GM12874 (cell line): ENCODE results near the gene CNTNAP5.

Experiments
- CTCF ChIP-seq: IDR thresholded peaks from 2 replicates; pipeline ENCODE4 v1.5.1; 2011; ENCODE audit warnings: low read depth, mild to moderate bottlenecking, control low read depth, low read length, moderate library complexity; ENCODE audit not compliant: insufficient read depth

The CNTNAP5 gene

GRCh38 chr2:124426122-124426521 is 401.0 kb downstream of the CNTNAP5 start:
- TF ChIP-seq CTCF = no peak

- TF ChIP-seq CTCF = no peak
Measured at GRCh38 chr2:124426625-124427024, 401.5 kb downstream of the CNTNAP5 start.

GRCh38 chr2:124437811-124438210 is 412.7 kb downstream of the CNTNAP5 start:
- no peak for TF ChIP-seq CTCF

- no peak for TF ChIP-seq CTCF
Measured at GRCh38 chr2:124450481-124450880, 425.4 kb downstream of the CNTNAP5 start.

- TF ChIP-seq CTCF = no peak
Measured at GRCh38 chr2:124476291-124476690, 451.2 kb downstream of the CNTNAP5 start.

- no peak for TF ChIP-seq CTCF
Measured at GRCh38 chr2:124478761-124479160, 453.7 kb downstream of the CNTNAP5 start.

GRCh38 chr2:124480958-124481357 is 455.9 kb downstream of the CNTNAP5 start:
- TF ChIP-seq CTCF = no peak

- no peak for TF ChIP-seq CTCF
Measured at GRCh38 chr2:124482044-124482443, 457.0 kb downstream of the CNTNAP5 start.
